Measurements from ENCODE around the gene TMEM72.

- TF ChIP-seq CTCF (conservative IDR thresholded peaks at IDR 0.05) (no peak), EZH2 (IDR thresholded peaks at IDR 0.05; ENCODE audit: low read depth) (no peak)
These were observed 9.9 kb downstream of the TMEM72 start for GRCh38 chr10:44921061-44921460.
